Mammary epithelial cell (primary cell): ENCODE results near the gene HOXA10.

Source experiments
- CTCF ChIP-seq, 2 donors: IDR thresholded peaks in 1 of 2; conservative IDR thresholded peaks in 1 of 2; 2 replicates each; pipeline ENCODE4 v1.5.1; 2011 to 2012; ENCODE audit warnings: inconsistent platforms in 2 of 2, low read length in 2 of 2, mild to moderate bottlenecking in 2 of 2, control low read depth in 1 of 2, low read depth in 1 of 2; ENCODE audit not compliant: insufficient read depth in 1 of 2; ENCODE audit errors: extremely low read depth in 1 of 2
- EZH2 ChIP-seq: IDR thresholded peaks from 2 replicates; pipeline ENCODE4 v1.6.1; 2012; ENCODE audit warnings: low read length, inconsistent platforms, borderline replicate concordance

DNA sequence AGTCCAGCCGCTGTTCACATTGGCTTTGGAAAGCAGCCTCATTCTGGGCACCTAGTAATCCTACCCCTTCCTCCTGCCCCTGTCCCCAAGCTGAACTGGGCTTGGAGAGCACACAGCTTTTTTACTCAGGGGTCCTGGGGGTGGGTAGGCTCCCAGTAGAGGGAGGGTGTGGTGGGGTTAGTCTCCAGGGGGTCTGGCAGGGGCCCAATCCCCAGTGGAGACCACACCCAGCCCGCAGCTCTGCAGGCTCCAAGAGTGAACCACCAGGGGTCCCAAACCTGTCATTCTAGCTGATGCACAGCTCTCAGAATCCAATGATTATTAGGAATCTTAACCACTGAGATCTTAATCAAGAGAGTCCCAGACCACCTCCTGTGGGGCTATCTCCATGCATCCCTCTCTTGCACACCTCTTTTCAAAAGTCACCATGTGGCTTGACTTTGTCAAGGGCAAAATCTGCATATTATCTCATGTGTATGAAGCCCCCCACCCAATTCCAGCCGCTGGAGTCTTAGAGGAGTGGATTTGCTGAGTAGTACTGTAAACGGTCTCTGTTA is 8.2 kb upstream of the HOXA10 start:
- no peak for TF ChIP-seq EZH2
- TF ChIP-seq CTCF (conservative IDR thresholded peaks at IDR 0.05 in 1 of 2, IDR thresholded peaks at IDR 0.05 in 1 of 2; ENCODE audit: extremely low read depth in 1 of 2, insufficient read depth in 1 of 2, low read depth in 1 of 2, low read length in 2 of 2), result no peak
